ENCODE results near the gene CCDC197. TPM values are rescaled to one million over a fixed set of nuclear protein-coding genes. Genes with fewer than 3 reads are reported as not detected.

The CCDC197 gene
- total RNA-seq, 2 experiments from 2014 or later, result not detected

- POLR2A ChIA-PET, result interaction anchor here (0.6 to 1.4 kb wide), 4 partner anchors 12 to 58 kb away, joined by 3 to 6 read pairs (median 4); no protein-coding TSS in a partner anchor
- no peak for DNase-seq (ENCODE audit: low spot score)
- intact Hi-C loops (cut with micrococcal nuclease; ENCODE audit: unreplicated experiment), result no loop called here
- Histone ChIP-seq H3K79me2 (ENCODE audit: insufficient read depth, low read depth, low read length) (no peaks in the 10 kb centered on the region), H3K36me3 (ENCODE audit: insufficient read depth, low read length) (no peaks in the 10 kb centered on the region), H4K20me1 (ENCODE audit: insufficient read depth, low read length) (no peaks in the 10 kb centered on the region), H3K4me1 (ENCODE audit: insufficient read depth, low read length, poor library complexity, severe bottlenecking) (peaks cover 9% of the 10 kb centered on the region), H2AFZ (ENCODE audit: low read length) (no peak overlapping the region), H3K9me2 (ENCODE audit: insufficient read depth, low read length) (no peaks in the 10 kb centered on the region), H3K4me2 (ENCODE audit: low read length) (no peak overlapping the region), H3K4me3 (ENCODE audit: low read depth, low read length, poor library complexity, severe bottlenecking) (no peak overlapping the region), H3K9me3 (ENCODE audit: low read length) (no peaks in the 10 kb centered on the region), H3K27ac (ENCODE audit: low read depth, low read length, poor library complexity, severe bottlenecking) (no peak overlapping the region)
- CTCF ChIA-PET (ENCODE audit: unreplicated experiment), result interaction anchor here (1.0 to 3.2 kb wide), 4 partner anchors 20 to 58 kb away, joined by 3 to 23 read pairs (median 6); no protein-coding TSS in a partner anchor
- BruUV-seq (replicated peaks), result no TSS peak
- no peak for TF ChIP-seq EZH2phosphoT487 (IDR thresholded peaks at IDR 0.05; ENCODE audit: borderline replicate concordance, low read depth, low read length)
- TF ChIP-seq CTCF (conservative IDR thresholded peaks at IDR 0.05; ENCODE audit: low read length), result no peak
Measured at GRCh38 chr14:93997916-93998870, 1.1 kb downstream of the CCDC197 start.

- H2AFZ ChIP-seq (ENCODE audit: low read length), result no peak overlapping the region
- H3K27ac ChIP-seq (ENCODE audit: low read depth, low read length, poor library complexity, severe bottlenecking), result no peak overlapping the region
- no peak for DNase-seq (ENCODE audit: low spot score)
- H3K4me2 ChIP-seq (ENCODE audit: low read length), result no peak overlapping the region
- TF ChIP-seq EZH2phosphoT487 (IDR thresholded peaks at IDR 0.05; ENCODE audit: borderline replicate concordance, low read depth, low read length) (no peak), CTCF (conservative IDR thresholded peaks at IDR 0.05; ENCODE audit: low read length) (no peak)
- H3K4me3 ChIP-seq (ENCODE audit: low read depth, low read length, poor library complexity, severe bottlenecking), result no peak overlapping the region
- ChIA-PET POLR2A (interaction anchor here (0.8 kb wide), 1 partner anchor 15 kb away, joined by 3 read pairs; no protein-coding TSS in a partner anchor), CTCF (ENCODE audit: unreplicated experiment) (interaction anchor here (1.1 to 3.2 kb wide), 4 partner anchors 28 to 62 kb away, joined by 3 to 23 read pairs (median 6); no protein-coding TSS in a partner anchor)
- BruUV-seq (replicated peaks), result no TSS peak
- peaks cover 9% of the 10 kb centered on the region for H3K4me1 ChIP-seq (ENCODE audit: insufficient read depth, low read length, poor library complexity, severe bottlenecking)
- H4K20me1 ChIP-seq (ENCODE audit: insufficient read depth, low read length), result no peaks in the 10 kb centered on the region
- H3K9me2 ChIP-seq (ENCODE audit: insufficient read depth, low read length), result no peaks in the 10 kb centered on the region
- intact Hi-C loops (cut with micrococcal nuclease; ENCODE audit: unreplicated experiment), result no loop called here
- H3K79me2 ChIP-seq (ENCODE audit: insufficient read depth, low read depth, low read length), result no peaks in the 10 kb centered on the region
- no peaks in the 10 kb centered on the region for H3K36me3 ChIP-seq (ENCODE audit: insufficient read depth, low read length)
- no peaks in the 10 kb centered on the region for H3K9me3 ChIP-seq (ENCODE audit: low read length)
Measured at GRCh38 chr14:93998871-93999403, 1.8 kb downstream of the CCDC197 start.

Measured in OCI-LY7 (cell line).